Kidney (tissue), 14 donors: ENCODE results near the gene SLC24A4. TPM values are rescaled to one million over a fixed set of nuclear protein-coding genes. Genes with fewer than 3 reads are reported as not detected.

Experiments
- DNase-seq, 5 donors: peaks; one replicate each; pipeline ENCODE4 v3.0.0-alpha.2; 2013 to 2020
- FAIRE-seq: peaks from 2 replicates; lab custom pipeline; 2012; peaks lifted over from hg19 to GRCh38; lab: Jason Lieb, UNC
- H3K27ac ChIP-seq, 2 donors: one replicate each; pipeline ENCODE4 v1.7.0; 2013; ENCODE audit warnings: low read depth in 2 of 2, low read length in 2 of 2, inconsistent platforms in 1 of 2
- H3K27me3 ChIP-seq: one replicate; pipeline ENCODE4 v1.7.1; 2013; ENCODE audit warnings: low read length, inconsistent platforms; ENCODE audit not compliant: control insufficient read depth, insufficient read depth
- H3K36me3 ChIP-seq, 3 donors: one replicate each; pipeline versions ENCODE4 v1.7.0 to v1.7.1; 2013; ENCODE audit warnings: low read length in 3 of 3, control low read depth in 1 of 3, inconsistent platforms in 1 of 3; ENCODE audit not compliant: insufficient read depth in 3 of 3, control insufficient read depth in 2 of 3
- H3K4me1 ChIP-seq, 3 donors: one replicate each; pipeline versions ENCODE4 v1.7.0 to v1.7.1; 2013; ENCODE audit warnings: low read length in 3 of 3, inconsistent platforms in 1 of 3, low read depth in 1 of 3; ENCODE audit not compliant: control insufficient read depth in 2 of 3, insufficient read depth in 2 of 3
- H3K4me3 ChIP-seq, 3 donors: one replicate each; pipeline versions ENCODE4 v1.7.0 to v1.8.1; 2013; ENCODE audit warnings: low read length in 3 of 3, control low read depth in 1 of 3, inconsistent platforms in 1 of 3
- H3K9ac ChIP-seq, 3 donors: one replicate each; pipeline versions ENCODE4 v1.7.0 to v1.7.1; 2013; ENCODE audit warnings: low read length in 3 of 3, control low read depth in 1 of 3, inconsistent platforms in 1 of 3
- H3K9me3 ChIP-seq, 3 donors: one replicate each; pipeline versions ENCODE4 v1.7.0 to v1.7.1; 2013; ENCODE audit warnings: low read length in 3 of 3, control low read depth in 1 of 3, inconsistent platforms in 1 of 3; ENCODE audit not compliant: control insufficient read depth in 2 of 3, insufficient read depth in 1 of 3
- CTCF ChIP-seq: IDR thresholded peaks from 3 replicates; pipeline ENCODE4 v1.5.1; 2012; ENCODE audit warnings: mild to moderate bottlenecking, moderate library complexity, borderline replicate concordance; ENCODE audit not compliant: insufficient read depth; ENCODE audit errors: extremely low read depth
- intact Hi-C: fragments of 100-400 bp; cut with DNase I; formaldehyde crosslinking; loops from one replicate; pipeline ENCODE4 v1.11.1; 2022
- polyA plus RNA-seq: library from polyadenylated mRNA; stranded (reverse); fragments of 350-450 nt; fragmentation: Illumina TruSeq; extraction: RNeasy Lipid Tissue Mini Kit (QIAGEN cat#74804); gene quantifications from one replicate; pipeline ENCODE4 v1.2.3, GENCODE V29; 2014; ENCODE audit warnings: low read depth, low replicate concordance; ENCODE audit not compliant: insufficient read depth
- total RNA-seq: library from RNA; stranded (reverse); fragmentation: NEBNext Ultra II Directional; extraction: Animal tissue kit (Norgen Biotek cat#: 25700); gene quantifications from one replicate; pipeline ENCODE4 v1.2.1, GENCODE V29; 2021
- donor health status: control.
- donor health status: control.
- donor health status: control.
- donor health status: control.
- donor health status: control.
- donor health status: DM: yes; HTN: yes; CAD: no.
- donor health status: Normal renal cell carcinoma (clear cell type).

The SLC24A4 gene
- total and polyA plus RNA-seq, 2 donors from 2014 or later = 0.32 to 0.85 TPM

- no peak for TF ChIP-seq CTCF
- FAIRE-seq (no peak), DNase-seq (no peak)
- no peak overlapping the region for H3K4me3 ChIP-seq
- H3K4me1 ChIP-seq = no peaks in the 10 kb centered on the region
- H3K9me3 ChIP-seq = no peaks in the 10 kb centered on the region
- H3K27ac ChIP-seq = no peak overlapping the region
- no peaks in the 10 kb centered on the region for H3K36me3 ChIP-seq
- H3K27me3 ChIP-seq = peaks cover 10% of the 10 kb centered on the region
- intact Hi-C loops = no loop called here
- no peak overlapping the region for H3K9ac ChIP-seq
Measured at GRCh38 chr14:92317511-92317910, 5.5 kb upstream of the SLC24A4 start.

- intact Hi-C loops = no loop called here
- H3K36me3 ChIP-seq = no peaks in the 10 kb centered on the region
- H3K9ac ChIP-seq = no peak overlapping the region
- no peak for FAIRE-seq
- H3K4me1 ChIP-seq = no peaks in the 10 kb centered on the region
- peak in 2 of 5 donors; percentile 4 to 24 for DNase-seq
- no peak overlapping the region for H3K4me3 ChIP-seq
- H3K9me3 ChIP-seq = no peaks in the 10 kb centered on the region
- TF ChIP-seq CTCF = no peak
- peaks cover 24% of the 10 kb centered on the region for H3K27me3 ChIP-seq
- H3K27ac ChIP-seq = no peak overlapping the region
Measured at GRCh38 chr14:92321701-92322100, 1.3 kb upstream of the SLC24A4 start.

GRCh38 chr14:92322516-92322915 lies 449 bp upstream of the SLC24A4 start:
- no peak for DNase-seq
- H3K4me1 ChIP-seq = no peaks in the 10 kb centered on the region
- no peaks in the 10 kb centered on the region for H3K9me3 ChIP-seq
- no peak overlapping the region for H3K9ac ChIP-seq
- peaks cover 24% of the 10 kb centered on the region for H3K27me3 ChIP-seq
- no peak overlapping the region for H3K27ac ChIP-seq
- H3K36me3 ChIP-seq = no peaks in the 10 kb centered on the region
- TF ChIP-seq CTCF = no peak
- FAIRE-seq = no peak
- intact Hi-C loops = no loop called here
- no peak overlapping the region for H3K4me3 ChIP-seq
